KOPT-K1 (cell line): ENCODE data around the gene ADD3.

Experiments used
- H3K27ac ChIP-seq: fragments of 200-600 bp; sonication (generic); 2 replicates; pipeline ENCODE4 v1.5.1; 2016; ENCODE audit warnings: antibody characterized with exemption, mild to moderate bottlenecking, low read depth, low read length; ENCODE audit not compliant: poor library complexity, severe bottlenecking
- H3K36me3 ChIP-seq: fragments of 200-600 bp; sonication (generic); 2 replicates; pipeline ENCODE4 v1.5.1; 2017; ENCODE audit warnings: antibody characterized with exemption, mild to moderate bottlenecking, low read length, moderate library complexity; ENCODE audit not compliant: insufficient read depth
- H3K9me3 ChIP-seq: fragments of 200-600 bp; sonication (generic); 2 replicates; pipeline ENCODE4 v1.5.1; 2017; ENCODE audit warnings: antibody characterized with exemption, low read length, mild to moderate bottlenecking; ENCODE audit not compliant: insufficient read depth, poor library complexity, severe bottlenecking

ADD3 gene

GRCh38 chr10:109988212-109988596 lies 19.6 kb upstream of the ADD3 start:
- Histone ChIP-seq H3K27ac (no peak overlapping the region), H3K9me3 (no peaks in the 10 kb centered on the region), H3K36me3 (no peaks in the 10 kb centered on the region)

- H3K9me3 ChIP-seq, result no peaks in the 10 kb centered on the region
- no peaks in the 10 kb centered on the region for H3K36me3 ChIP-seq
- no peak overlapping the region for H3K27ac ChIP-seq
Observed at GRCh38 chr10:109991266-109991855, 16.4 kb upstream of the ADD3 start.

GRCh38 chr10:109992485-109992884 lies 15.3 kb upstream of the ADD3 start:
- no peaks in the 10 kb centered on the region for H3K9me3 ChIP-seq
- no peak overlapping the region for H3K27ac ChIP-seq
- no peaks in the 10 kb centered on the region for H3K36me3 ChIP-seq

- H3K27ac ChIP-seq, result no peak overlapping the region
- no peaks in the 10 kb centered on the region for H3K9me3 ChIP-seq
- H3K36me3 ChIP-seq, result no peaks in the 10 kb centered on the region
Observed at GRCh38 chr10:109993551-109994330, 14.0 kb upstream of the ADD3 start.

- Histone ChIP-seq H3K36me3 (no peaks in the 10 kb centered on the region), H3K9me3 (no peaks in the 10 kb centered on the region), H3K27ac (no peak overlapping the region)
Observed at GRCh38 chr10:109994711-109995577, 12.8 kb upstream of the ADD3 start.

GRCh38 chr10:109995595-109995994 lies 12.2 kb upstream of the ADD3 start:
- no peak overlapping the region for H3K27ac ChIP-seq
- H3K36me3 ChIP-seq, result no peaks in the 10 kb centered on the region
- no peaks in the 10 kb centered on the region for H3K9me3 ChIP-seq

- Histone ChIP-seq H3K27ac (no peak overlapping the region), H3K36me3 (no peaks in the 10 kb centered on the region), H3K9me3 (no peaks in the 10 kb centered on the region)
Observed at GRCh38 chr10:109996225-109996624, 11.6 kb upstream of the ADD3 start.

GRCh38 chr10:109996766-109997171 lies 11.0 kb upstream of the ADD3 start:
- no peaks in the 10 kb centered on the region for H3K36me3 ChIP-seq
- no peaks in the 10 kb centered on the region for H3K9me3 ChIP-seq
- H3K27ac ChIP-seq, result no peak overlapping the region

GRCh38 chr10:109997233-109997632 lies 10.6 kb upstream of the ADD3 start:
- Histone ChIP-seq H3K36me3 (no peaks in the 10 kb centered on the region), H3K27ac (no peak overlapping the region), H3K9me3 (no peaks in the 10 kb centered on the region)

- Histone ChIP-seq H3K27ac (no peak overlapping the region), H3K36me3 (no peaks in the 10 kb centered on the region), H3K9me3 (no peaks in the 10 kb centered on the region)
Observed at GRCh38 chr10:109998513-109998912, 9.3 kb upstream of the ADD3 start.

GRCh38 chr10:110002801-110003523 lies 4.8 kb upstream of the ADD3 start:
- no peaks in the 10 kb centered on the region for H3K9me3 ChIP-seq
- no peaks in the 10 kb centered on the region for H3K36me3 ChIP-seq
- H3K27ac ChIP-seq, result no peak overlapping the region

GRCh38 chr10:110003524-110003885 lies 4.3 kb upstream of the ADD3 start:
- H3K27ac ChIP-seq, result no peak overlapping the region
- H3K9me3 ChIP-seq, result no peaks in the 10 kb centered on the region
- no peaks in the 10 kb centered on the region for H3K36me3 ChIP-seq

- no peak overlapping the region for H3K27ac ChIP-seq
- H3K36me3 ChIP-seq, result no peaks in the 10 kb centered on the region
- no peaks in the 10 kb centered on the region for H3K9me3 ChIP-seq
Observed at GRCh38 chr10:110005719-110006118, 2.1 kb upstream of the ADD3 start.

GRCh38 chr10:110006358-110007160 lies 1.2 kb upstream of the ADD3 start:
- Histone ChIP-seq H3K36me3 (no peaks in the 10 kb centered on the region), H3K27ac (peak overlapping the region; percentile 91), H3K9me3 (no peaks in the 10 kb centered on the region)
